Measurements from ENCODE around the gene MYO5B.

MYO5B gene

DNA sequence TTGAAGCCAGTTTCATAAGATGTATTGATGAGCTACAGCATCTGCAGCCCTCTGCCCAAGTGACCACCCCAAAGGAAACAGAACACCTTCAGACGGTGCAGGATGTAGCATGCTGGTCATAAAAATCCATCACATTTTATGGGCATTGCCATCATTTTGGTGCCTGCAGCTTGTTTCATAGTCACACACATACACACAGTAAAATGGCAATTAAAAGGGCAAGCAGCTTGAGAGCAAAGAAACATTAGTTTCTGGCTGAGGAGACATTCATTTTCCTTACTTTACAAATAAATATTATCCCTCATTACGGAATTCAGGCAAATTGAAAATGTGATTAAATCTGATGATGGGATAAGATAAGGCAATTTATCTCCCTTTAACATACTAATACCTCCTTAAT lies 13.4 kb downstream of the MYO5B start:
- Histone ChIP-seq H3K27me3 (replicated peaks in 2 of 5; ENCODE audit: control insufficient read depth in 4 of 5, insufficient read depth in 5 of 5, low read length in 4 of 5) (peaks cover 3 to 29% (median 10%) of the 10 kb centered on the region in 5 experiments), H3K27ac (ENCODE audit: insufficient read depth in 1 of 2, low read depth in 1 of 2, low read length in 2 of 2, poor library complexity in 1 of 2, severe bottlenecking in 2 of 2) (no peak overlapping the region), H3K4me3 (ENCODE audit: control insufficient read depth in 1 of 7, extremely low read depth in 1 of 7, insufficient read depth in 4 of 7, low read depth in 2 of 7, low read length in 6 of 7) (no peak overlapping the region), H3K9me3 (ENCODE audit: control extremely low read depth in 1 of 5, control insufficient read depth in 4 of 5, insufficient read depth in 2 of 5, low read depth in 1 of 5, low read length in 4 of 5) (no peaks in the 10 kb centered on the region), H3K36me3 (ENCODE audit: control insufficient read depth in 4 of 4, insufficient read depth in 4 of 4, low read length in 3 of 4) (no peaks in the 10 kb centered on the region), H3K4me1 (ENCODE audit: control extremely low read depth in 1 of 4, control insufficient read depth in 4 of 4, insufficient read depth in 4 of 4, low read length in 3 of 4) (no peaks in the 10 kb centered on the region)
- POLR2A ChIA-PET: no interaction called here
- CTCF ChIA-PET: no interaction called here
- WGBS (ENCODE audit: insufficient coverage): 20% methylated on average over 1 of the region's 2 CpGs
- DNase-seq: no peak

DNA sequence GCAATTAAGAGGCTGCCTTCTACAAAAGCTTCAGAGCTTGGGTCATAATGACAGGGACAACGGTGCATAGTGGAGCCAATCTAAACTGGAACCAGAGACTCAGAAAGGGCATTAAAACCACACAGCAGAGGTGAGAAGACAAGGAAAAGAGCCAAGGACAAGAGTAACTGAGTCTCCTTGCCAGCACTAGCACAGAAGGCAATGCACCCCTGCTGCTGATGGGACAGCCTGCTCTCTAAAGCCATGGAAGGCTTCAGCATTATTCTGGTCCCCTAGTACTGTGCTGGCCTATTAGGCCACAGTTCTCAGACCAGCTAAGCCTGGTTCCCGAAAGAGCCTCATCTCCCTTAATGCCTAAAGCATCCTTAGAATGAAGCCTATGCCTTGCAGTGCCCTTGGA lies 15.5 kb downstream of the MYO5B start:
- Histone ChIP-seq H3K4me1 (ENCODE audit: control extremely low read depth in 1 of 4, control insufficient read depth in 4 of 4, insufficient read depth in 4 of 4, low read length in 3 of 4) (no peaks in the 10 kb centered on the region), H3K9me3 (ENCODE audit: control extremely low read depth in 1 of 5, control insufficient read depth in 4 of 5, insufficient read depth in 2 of 5, low read depth in 1 of 5, low read length in 4 of 5) (no peaks in the 10 kb centered on the region), H3K27ac (ENCODE audit: insufficient read depth in 1 of 2, low read depth in 1 of 2, low read length in 2 of 2, poor library complexity in 1 of 2, severe bottlenecking in 2 of 2) (no peak overlapping the region), H3K27me3 (replicated peaks in 2 of 5; ENCODE audit: control insufficient read depth in 4 of 5, insufficient read depth in 5 of 5, low read length in 4 of 5) (peaks cover 2 to 32% (median 10%) of the 10 kb centered on the region in 5 experiments), H3K4me3 (ENCODE audit: control insufficient read depth in 1 of 7, extremely low read depth in 1 of 7, insufficient read depth in 4 of 7, low read depth in 2 of 7, low read length in 6 of 7) (no peak overlapping the region), H3K36me3 (ENCODE audit: control insufficient read depth in 4 of 4, insufficient read depth in 4 of 4, low read length in 3 of 4) (no peaks in the 10 kb centered on the region)
- POLR2A ChIA-PET: no interaction called here
- no peak for DNase-seq
- 95% methylated on average over 2 of the region's 2 CpGs for WGBS (ENCODE audit: insufficient coverage)
- CTCF ChIA-PET: no interaction called here

DNA sequence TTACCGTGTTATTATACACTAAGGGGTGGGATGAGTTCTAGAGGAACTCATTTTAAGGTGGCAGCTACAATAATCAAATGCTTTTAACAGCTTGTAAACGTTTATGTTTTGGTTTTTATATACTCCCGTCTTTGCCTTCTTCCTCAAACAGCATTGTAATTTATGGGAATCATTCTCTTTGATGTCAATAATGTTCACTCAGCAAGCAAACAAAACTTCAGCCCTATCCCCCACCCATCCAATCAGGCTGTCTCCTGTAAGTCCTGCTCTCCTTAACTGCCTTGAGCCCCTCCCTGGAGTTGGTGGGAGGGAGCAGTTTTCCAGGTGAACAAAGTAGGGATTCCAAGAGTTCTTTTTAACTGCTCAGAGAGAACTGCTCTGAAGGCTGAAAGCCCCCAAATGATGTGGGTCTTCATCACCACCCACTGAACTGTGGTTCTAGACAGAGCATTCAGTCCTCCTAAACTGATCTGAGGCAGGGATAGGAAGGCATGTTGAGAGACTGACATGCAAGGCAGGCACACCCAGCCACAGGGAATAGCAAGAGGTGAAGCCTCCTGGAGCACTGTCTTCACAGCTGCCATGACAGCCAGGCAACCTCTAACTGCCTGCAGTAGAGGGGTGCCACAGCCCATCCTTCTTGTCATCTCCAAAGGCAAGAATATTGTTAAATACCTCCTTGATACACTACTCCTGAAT lies 17.5 kb downstream of the MYO5B start:
- peaks cover 2 to 31% (median 10%) of the 10 kb centered on the region in 5 experiments for H3K27me3 ChIP-seq (replicated peaks in 2 of 5; ENCODE audit: control insufficient read depth in 4 of 5, insufficient read depth in 5 of 5, low read length in 4 of 5)
- no CpG with 5 or more reads among the region's 3 CpGs for WGBS (ENCODE audit: insufficient coverage)
- H3K27ac ChIP-seq (ENCODE audit: insufficient read depth in 1 of 2, low read depth in 1 of 2, low read length in 2 of 2, poor library complexity in 1 of 2, severe bottlenecking in 2 of 2): no peak overlapping the region
- DNase-seq: no peak
- no peaks in the 10 kb centered on the region for H3K4me1 ChIP-seq (ENCODE audit: control extremely low read depth in 1 of 4, control insufficient read depth in 4 of 4, insufficient read depth in 4 of 4, low read length in 3 of 4)
- no peak overlapping the region for H3K4me3 ChIP-seq (ENCODE audit: control insufficient read depth in 1 of 7, extremely low read depth in 1 of 7, insufficient read depth in 4 of 7, low read depth in 2 of 7, low read length in 6 of 7)
- peaks cover 0 to 2% (median 0%) of the 10 kb centered on the region in 5 experiments for H3K9me3 ChIP-seq (ENCODE audit: control extremely low read depth in 1 of 5, control insufficient read depth in 4 of 5, insufficient read depth in 2 of 5, low read depth in 1 of 5, low read length in 4 of 5)
- no peaks in the 10 kb centered on the region for H3K36me3 ChIP-seq (ENCODE audit: control insufficient read depth in 4 of 4, insufficient read depth in 4 of 4, low read length in 3 of 4)
- ChIA-PET CTCF (interaction anchor here (1.2 kb wide), 1 partner anchor 41 kb away, joined by 4 read pairs; no protein-coding TSS in a partner anchor), POLR2A (interaction anchor here (0.7 kb wide), 1 partner anchor 394 kb away, joined by 3 read pairs; no protein-coding TSS in a partner anchor)

DNA sequence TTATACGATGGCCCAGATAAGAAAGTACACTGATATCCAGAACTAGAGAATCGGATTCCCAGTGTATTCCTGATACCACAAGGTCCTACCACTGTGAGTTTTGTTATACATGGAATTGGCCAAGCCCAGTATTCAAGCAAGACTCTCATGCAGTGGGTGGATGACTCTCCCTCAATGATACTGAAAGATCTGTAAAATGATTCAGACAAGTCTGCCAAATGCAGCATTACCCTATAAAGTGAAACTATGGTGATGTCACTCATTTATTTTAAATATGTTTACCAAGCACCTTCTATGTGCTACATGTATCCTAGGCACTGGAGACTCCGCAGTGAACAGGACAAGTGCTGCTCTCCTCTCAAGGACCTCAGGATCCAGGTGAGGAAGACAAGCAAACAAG lies 22.6 kb downstream of the MYO5B start:
- Histone ChIP-seq H3K4me1 (ENCODE audit: control extremely low read depth in 1 of 4, control insufficient read depth in 4 of 4, insufficient read depth in 4 of 4, low read length in 3 of 4) (no peaks in the 10 kb centered on the region), H3K36me3 (ENCODE audit: control insufficient read depth in 4 of 4, insufficient read depth in 4 of 4, low read length in 3 of 4) (no peaks in the 10 kb centered on the region), H3K27ac (ENCODE audit: insufficient read depth in 1 of 2, low read depth in 1 of 2, low read length in 2 of 2, poor library complexity in 1 of 2, severe bottlenecking in 2 of 2) (no peak overlapping the region), H3K27me3 (replicated peaks in 2 of 5; ENCODE audit: control insufficient read depth in 4 of 5, insufficient read depth in 5 of 5, low read length in 4 of 5) (peaks cover 2 to 15% (median 5%) of the 10 kb centered on the region in 5 experiments), H3K4me3 (ENCODE audit: control insufficient read depth in 1 of 7, extremely low read depth in 1 of 7, insufficient read depth in 4 of 7, low read depth in 2 of 7, low read length in 6 of 7) (no peak overlapping the region), H3K9me3 (ENCODE audit: control extremely low read depth in 1 of 5, control insufficient read depth in 4 of 5, insufficient read depth in 2 of 5, low read depth in 1 of 5, low read length in 4 of 5) (peaks cover 0 to 2% (median 0%) of the 10 kb centered on the region in 5 experiments)
- ChIA-PET CTCF (no interaction called here), POLR2A (no interaction called here)
- 97% methylated on average over 3 of the region's 3 CpGs for WGBS (ENCODE audit: insufficient coverage)
- DNase-seq: no peak

DNA sequence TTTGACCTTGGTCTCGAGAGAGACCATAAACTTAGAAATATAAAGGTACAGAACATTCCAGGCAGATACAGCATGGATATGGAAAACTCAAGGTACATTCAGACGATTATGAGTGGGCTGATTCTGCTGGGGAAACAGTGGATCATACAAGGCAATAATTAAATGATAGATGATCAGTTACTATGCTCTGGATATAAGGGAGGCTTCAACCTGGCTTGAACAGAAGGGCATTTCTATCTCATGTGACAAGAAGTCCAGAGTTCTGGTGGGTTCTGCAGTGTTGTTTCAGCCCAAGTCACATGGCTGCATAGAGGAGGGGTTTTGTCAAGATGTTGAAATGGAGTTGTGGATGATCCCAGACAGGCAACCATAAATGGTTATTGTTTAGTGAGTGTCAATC lies 23.5 kb downstream of the MYO5B start:
- WGBS (ENCODE audit: insufficient coverage): 83% methylated on average over 1 of the region's 2 CpGs
- ChIA-PET CTCF (no interaction called here), POLR2A (no interaction called here)
- no peak overlapping the region for H3K4me3 ChIP-seq (ENCODE audit: control insufficient read depth in 1 of 7, extremely low read depth in 1 of 7, insufficient read depth in 4 of 7, low read depth in 2 of 7, low read length in 6 of 7)
- H3K9me3 ChIP-seq (ENCODE audit: control extremely low read depth in 1 of 5, control insufficient read depth in 4 of 5, insufficient read depth in 2 of 5, low read depth in 1 of 5, low read length in 4 of 5): peaks cover 0 to 2% (median 0%) of the 10 kb centered on the region in 5 experiments
- no peak overlapping the region for H3K27ac ChIP-seq (ENCODE audit: insufficient read depth in 1 of 2, low read depth in 1 of 2, low read length in 2 of 2, poor library complexity in 1 of 2, severe bottlenecking in 2 of 2)
- H3K36me3 ChIP-seq (ENCODE audit: control insufficient read depth in 4 of 4, insufficient read depth in 4 of 4, low read length in 3 of 4): no peaks in the 10 kb centered on the region
- no peak for DNase-seq
- peaks cover 2 to 13% (median 5%) of the 10 kb centered on the region in 5 experiments for H3K27me3 ChIP-seq (replicated peaks in 2 of 5; ENCODE audit: control insufficient read depth in 4 of 5, insufficient read depth in 5 of 5, low read length in 4 of 5)
- H3K4me1 ChIP-seq (ENCODE audit: control extremely low read depth in 1 of 4, control insufficient read depth in 4 of 4, insufficient read depth in 4 of 4, low read length in 3 of 4): no peaks in the 10 kb centered on the region

DNA sequence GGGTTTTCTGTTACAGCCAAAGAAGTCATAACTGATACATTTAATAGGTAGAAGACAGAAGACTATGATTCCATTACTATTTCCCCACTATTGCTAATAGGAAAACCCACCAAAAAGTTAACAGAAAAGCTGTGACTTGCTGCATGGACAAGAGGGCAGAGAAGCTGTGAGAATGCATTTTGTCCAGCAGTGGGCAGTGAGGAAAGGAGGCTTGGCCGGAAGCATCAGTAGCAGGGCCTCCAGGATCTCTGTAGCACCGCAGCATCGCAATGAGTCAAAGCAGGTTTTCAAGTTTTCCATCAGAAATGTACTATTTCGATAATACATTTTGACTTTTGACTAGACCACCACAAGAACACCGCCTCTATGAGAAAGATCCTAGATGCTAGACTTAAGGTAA lies 24.9 kb downstream of the MYO5B start:
- Histone ChIP-seq H3K4me1 (ENCODE audit: control extremely low read depth in 1 of 4, control insufficient read depth in 4 of 4, insufficient read depth in 4 of 4, low read length in 3 of 4) (no peaks in the 10 kb centered on the region), H3K9me3 (ENCODE audit: control extremely low read depth in 1 of 5, control insufficient read depth in 4 of 5, insufficient read depth in 2 of 5, low read depth in 1 of 5, low read length in 4 of 5) (peaks cover 0 to 2% (median 0%) of the 10 kb centered on the region in 5 experiments), H3K27ac (ENCODE audit: insufficient read depth in 1 of 2, low read depth in 1 of 2, low read length in 2 of 2, poor library complexity in 1 of 2, severe bottlenecking in 2 of 2) (no peak overlapping the region), H3K4me3 (ENCODE audit: control insufficient read depth in 1 of 7, extremely low read depth in 1 of 7, insufficient read depth in 4 of 7, low read depth in 2 of 7, low read length in 6 of 7) (no peak overlapping the region), H3K36me3 (ENCODE audit: control insufficient read depth in 4 of 4, insufficient read depth in 4 of 4, low read length in 3 of 4) (no peaks in the 10 kb centered on the region), H3K27me3 (replicated peaks in 2 of 5; ENCODE audit: control insufficient read depth in 4 of 5, insufficient read depth in 5 of 5, low read length in 4 of 5) (peaks cover 0 to 9% (median 4%) of the 10 kb centered on the region in 5 experiments)
- no peak for DNase-seq
- WGBS (ENCODE audit: insufficient coverage): 93% methylated on average over 3 of the region's 5 CpGs
- CTCF ChIA-PET: no interaction called here
- POLR2A ChIA-PET: no interaction called here

DNA sequence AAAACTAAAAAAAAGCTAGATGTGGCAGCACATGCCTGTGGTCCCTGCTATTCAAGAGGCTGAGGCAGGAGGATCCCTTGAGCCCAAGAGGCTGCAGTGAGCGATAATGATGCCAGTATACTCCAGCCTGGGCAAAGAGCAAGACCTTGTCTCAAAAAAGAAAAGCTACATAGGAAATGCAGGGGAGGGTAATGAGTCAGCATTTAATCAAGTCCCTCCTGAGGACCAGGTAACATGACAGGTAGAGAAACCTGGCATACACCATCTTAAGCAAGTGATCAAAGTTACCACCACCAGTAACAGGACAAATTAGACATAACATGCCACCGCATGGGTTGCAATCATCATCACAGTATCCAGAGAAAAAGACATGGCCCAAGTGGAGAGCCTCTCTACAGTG lies 25.8 kb downstream of the MYO5B start:
- H3K27ac ChIP-seq (ENCODE audit: insufficient read depth in 1 of 2, low read depth in 1 of 2, low read length in 2 of 2, poor library complexity in 1 of 2, severe bottlenecking in 2 of 2): no peak overlapping the region
- DNase-seq: no peak

More for the DNA sequence above, 25.8 kb downstream of the MYO5B start:
- Histone ChIP-seq H3K27me3 (replicated peaks in 2 of 5; ENCODE audit: control insufficient read depth in 4 of 5, insufficient read depth in 5 of 5, low read length in 4 of 5) (peaks cover 0 to 7% (median 4%) of the 10 kb centered on the region in 5 experiments), H3K9me3 (ENCODE audit: control extremely low read depth in 1 of 5, control insufficient read depth in 4 of 5, insufficient read depth in 2 of 5, low read depth in 1 of 5, low read length in 4 of 5) (peaks cover 0 to 2% (median 0%) of the 10 kb centered on the region in 5 experiments), H3K36me3 (ENCODE audit: control insufficient read depth in 4 of 4, insufficient read depth in 4 of 4, low read length in 3 of 4) (no peaks in the 10 kb centered on the region), H3K4me3 (ENCODE audit: control insufficient read depth in 1 of 7, extremely low read depth in 1 of 7, insufficient read depth in 4 of 7, low read depth in 2 of 7, low read length in 6 of 7) (no peak overlapping the region), H3K4me1 (ENCODE audit: control extremely low read depth in 1 of 4, control insufficient read depth in 4 of 4, insufficient read depth in 4 of 4, low read length in 3 of 4) (no peaks in the 10 kb centered on the region)
- WGBS (ENCODE audit: insufficient coverage): 100% methylated on average over 1 of the region's 2 CpGs
- ChIA-PET CTCF (no interaction called here), POLR2A (no interaction called here)
